ENCODE results near the gene PTH1R.

DNA sequence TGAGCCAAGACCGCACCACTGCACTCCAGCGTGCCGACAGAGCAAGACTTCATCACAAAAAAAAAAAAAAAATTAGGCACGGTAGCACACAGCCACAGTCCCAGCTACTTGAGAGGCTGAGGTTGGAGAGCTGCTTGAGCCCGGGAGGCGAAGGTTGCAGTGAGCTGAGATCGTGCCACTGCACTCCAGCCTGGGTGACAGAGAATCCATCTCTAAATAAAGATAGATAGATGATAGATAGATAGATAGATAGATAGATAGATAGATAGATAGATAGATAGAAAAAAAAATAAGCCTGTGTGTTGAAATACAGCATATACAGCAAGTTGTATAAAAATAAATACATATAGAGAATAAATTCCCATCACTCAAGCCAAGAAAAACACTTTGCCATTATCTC, 37.3 kb downstream of the PTH1R start:
- TF ChIP-seq, protein P1, sequence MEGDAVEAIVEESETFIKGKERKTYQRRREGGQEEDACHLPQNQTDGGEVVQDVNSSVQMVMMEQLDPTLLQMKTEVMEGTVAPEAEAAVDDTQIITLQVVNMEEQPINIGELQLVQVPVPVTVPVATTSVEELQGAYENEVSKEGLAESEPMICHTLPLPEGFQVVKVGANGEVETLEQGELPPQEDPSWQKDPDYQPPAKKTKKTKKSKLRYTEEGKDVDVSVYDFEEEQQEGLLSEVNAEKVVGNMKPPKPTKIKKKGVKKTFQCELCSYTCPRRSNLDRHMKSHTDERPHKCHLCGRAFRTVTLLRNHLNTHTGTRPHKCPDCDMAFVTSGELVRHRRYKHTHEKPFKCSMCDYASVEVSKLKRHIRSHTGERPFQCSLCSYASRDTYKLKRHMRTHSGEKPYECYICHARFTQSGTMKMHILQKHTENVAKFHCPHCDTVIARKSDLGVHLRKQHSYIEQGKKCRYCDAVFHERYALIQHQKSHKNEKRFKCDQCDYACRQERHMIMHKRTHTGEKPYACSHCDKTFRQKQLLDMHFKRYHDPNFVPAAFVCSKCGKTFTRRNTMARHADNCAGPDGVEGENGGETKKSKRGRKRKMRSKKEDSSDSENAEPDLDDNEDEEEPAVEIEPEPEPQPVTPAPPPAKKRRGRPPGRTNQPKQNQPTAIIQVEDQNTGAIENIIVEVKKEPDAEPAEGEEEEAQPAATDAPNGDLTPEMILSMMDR (conservative IDR thresholded peaks at IDR 0.05 in 1 of 2, IDR thresholded peaks at IDR 0.05 in 1 of 2; ENCODE audit: low read depth in 1 of 2, low read length in 2 of 2): no peak
- no peak for TF ChIP-seq EZH2 (IDR thresholded peaks at IDR 0.05; ENCODE audit: low read length, missing control alignments)
